Osteocyte (in vitro differentiated cells): ENCODE results near the gene SLC6A20. TPM values are rescaled to one million over a fixed set of nuclear protein-coding genes. Genes with fewer than 3 reads are reported as not detected.

ENCODE experiments used
- DNase-seq: peaks from one replicate; pipeline ENCODE4 v3.0.0; 2021; ENCODE audit warnings: mixed read lengths; ENCODE audit not compliant: unreplicated experiment; ENCODE audit errors: extremely low spot score
- H3K27ac Mint-ChIP-seq: one replicate; pipeline ENCODE4 v1.8.0; 2021; ENCODE audit warnings: mild to moderate bottlenecking, mixed read lengths; ENCODE audit not compliant: unreplicated experiment
- H3K27me3 Mint-ChIP-seq: one replicate; pipeline ENCODE4 v1.8.0; 2021; ENCODE audit warnings: mixed read lengths; ENCODE audit not compliant: unreplicated experiment
- H3K36me3 Mint-ChIP-seq: one replicate; pipeline ENCODE4 v1.8.0; 2021; ENCODE audit warnings: mixed read lengths; ENCODE audit not compliant: unreplicated experiment
- H3K4me1 Mint-ChIP-seq: one replicate; pipeline ENCODE4 v1.8.0; 2021; ENCODE audit warnings: mixed read lengths; ENCODE audit not compliant: unreplicated experiment
- H3K4me3 Mint-ChIP-seq: one replicate; pipeline ENCODE4 v1.8.0; 2021; ENCODE audit warnings: mild to moderate bottlenecking, moderate library complexity, mixed read lengths; ENCODE audit not compliant: unreplicated experiment
- H3K9me3 Mint-ChIP-seq: one replicate; pipeline ENCODE4 v1.8.0; 2021; ENCODE audit warnings: mixed read lengths; ENCODE audit not compliant: unreplicated experiment
- long read RNA-seq: library from polyadenylated mRNA; unstranded; transcript quantifications from one replicate; pipeline ENCODE4 v2.0.0, GENCODE V29; 2021
- total RNA-seq: library from RNA; stranded (reverse); gene quantifications from 2 replicates; pipeline ENCODE4 v1.2.1, GENCODE V29; 2021
- TF ChIP-seq, protein P1 (sequence below): fragments of 200-600 bp; sonication (generic); IDR thresholded peaks from 2 replicates; pipeline ENCODE4 v1.5.0; 2021; ENCODE audit warnings: antibody characterized with exemption, mild to moderate bottlenecking, moderate library complexity

The SLC6A20 gene, protein sequence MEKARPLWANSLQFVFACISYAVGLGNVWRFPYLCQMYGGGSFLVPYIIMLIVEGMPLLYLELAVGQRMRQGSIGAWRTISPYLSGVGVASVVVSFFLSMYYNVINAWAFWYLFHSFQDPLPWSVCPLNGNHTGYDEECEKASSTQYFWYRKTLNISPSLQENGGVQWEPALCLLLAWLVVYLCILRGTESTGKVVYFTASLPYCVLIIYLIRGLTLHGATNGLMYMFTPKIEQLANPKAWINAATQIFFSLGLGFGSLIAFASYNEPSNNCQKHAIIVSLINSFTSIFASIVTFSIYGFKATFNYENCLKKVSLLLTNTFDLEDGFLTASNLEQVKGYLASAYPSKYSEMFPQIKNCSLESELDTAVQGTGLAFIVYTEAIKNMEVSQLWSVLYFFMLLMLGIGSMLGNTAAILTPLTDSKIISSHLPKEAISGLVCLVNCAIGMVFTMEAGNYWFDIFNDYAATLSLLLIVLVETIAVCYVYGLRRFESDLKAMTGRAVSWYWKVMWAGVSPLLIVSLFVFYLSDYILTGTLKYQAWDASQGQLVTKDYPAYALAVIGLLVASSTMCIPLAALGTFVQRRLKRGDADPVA
- total RNA-seq, result not detected in 2 replicates
- long read RNA-seq, result 0 reads

GRCh38 chr3:45795882-45796765 is at the start of gene SLC6A20:
Gene SLC6A20 (minus strand): TSS chr3:45796536. CDS start chr3:45796419, 117 bp downstream.
- H3K4me3 Mint-ChIP-seq, result peak within 1 kb of the TSS; percentile 54
- no peaks in the 10 kb centered on the region for H3K36me3 Mint-ChIP-seq
- H3K27ac Mint-ChIP-seq, result no peak within 1 kb of the TSS
- H3K4me1 Mint-ChIP-seq, result peaks cover 9% of the 10 kb centered on the region
- no peaks in the 10 kb centered on the region for H3K9me3 Mint-ChIP-seq
- TF ChIP-seq, protein P1, sequence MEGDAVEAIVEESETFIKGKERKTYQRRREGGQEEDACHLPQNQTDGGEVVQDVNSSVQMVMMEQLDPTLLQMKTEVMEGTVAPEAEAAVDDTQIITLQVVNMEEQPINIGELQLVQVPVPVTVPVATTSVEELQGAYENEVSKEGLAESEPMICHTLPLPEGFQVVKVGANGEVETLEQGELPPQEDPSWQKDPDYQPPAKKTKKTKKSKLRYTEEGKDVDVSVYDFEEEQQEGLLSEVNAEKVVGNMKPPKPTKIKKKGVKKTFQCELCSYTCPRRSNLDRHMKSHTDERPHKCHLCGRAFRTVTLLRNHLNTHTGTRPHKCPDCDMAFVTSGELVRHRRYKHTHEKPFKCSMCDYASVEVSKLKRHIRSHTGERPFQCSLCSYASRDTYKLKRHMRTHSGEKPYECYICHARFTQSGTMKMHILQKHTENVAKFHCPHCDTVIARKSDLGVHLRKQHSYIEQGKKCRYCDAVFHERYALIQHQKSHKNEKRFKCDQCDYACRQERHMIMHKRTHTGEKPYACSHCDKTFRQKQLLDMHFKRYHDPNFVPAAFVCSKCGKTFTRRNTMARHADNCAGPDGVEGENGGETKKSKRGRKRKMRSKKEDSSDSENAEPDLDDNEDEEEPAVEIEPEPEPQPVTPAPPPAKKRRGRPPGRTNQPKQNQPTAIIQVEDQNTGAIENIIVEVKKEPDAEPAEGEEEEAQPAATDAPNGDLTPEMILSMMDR, result no peak
- peak; percentile 81 for DNase-seq
- peaks cover 81% of the 10 kb centered on the region for H3K27me3 Mint-ChIP-seq

- Mint-ChIP-seq H3K27ac (no peak overlapping the region), H3K4me3 (no peak overlapping the region), H3K4me1 (peaks cover 13% of the 10 kb centered on the region), H3K27me3 (peaks cover 49% of the 10 kb centered on the region), H3K36me3 (no peaks in the 10 kb centered on the region), H3K9me3 (no peaks in the 10 kb centered on the region)
- no peak for DNase-seq
- TF ChIP-seq, protein P1, result no peak
These were observed 48.3 kb upstream of the SLC6A20 start for GRCh38 chr3:45844616-45845015.

GRCh38 chr3:45842851-45843625 is 46.7 kb upstream of the SLC6A20 start:
- Mint-ChIP-seq H3K27ac (no peak overlapping the region), H3K27me3 (peaks cover 38% of the 10 kb centered on the region), H3K4me1 (peaks cover 13% of the 10 kb centered on the region), H3K9me3 (no peaks in the 10 kb centered on the region), H3K36me3 (no peaks in the 10 kb centered on the region), H3K4me3 (peak overlapping the region; percentile 96)
- DNase-seq, result no peak
- TF ChIP-seq, protein P1, result no peak

DNA sequence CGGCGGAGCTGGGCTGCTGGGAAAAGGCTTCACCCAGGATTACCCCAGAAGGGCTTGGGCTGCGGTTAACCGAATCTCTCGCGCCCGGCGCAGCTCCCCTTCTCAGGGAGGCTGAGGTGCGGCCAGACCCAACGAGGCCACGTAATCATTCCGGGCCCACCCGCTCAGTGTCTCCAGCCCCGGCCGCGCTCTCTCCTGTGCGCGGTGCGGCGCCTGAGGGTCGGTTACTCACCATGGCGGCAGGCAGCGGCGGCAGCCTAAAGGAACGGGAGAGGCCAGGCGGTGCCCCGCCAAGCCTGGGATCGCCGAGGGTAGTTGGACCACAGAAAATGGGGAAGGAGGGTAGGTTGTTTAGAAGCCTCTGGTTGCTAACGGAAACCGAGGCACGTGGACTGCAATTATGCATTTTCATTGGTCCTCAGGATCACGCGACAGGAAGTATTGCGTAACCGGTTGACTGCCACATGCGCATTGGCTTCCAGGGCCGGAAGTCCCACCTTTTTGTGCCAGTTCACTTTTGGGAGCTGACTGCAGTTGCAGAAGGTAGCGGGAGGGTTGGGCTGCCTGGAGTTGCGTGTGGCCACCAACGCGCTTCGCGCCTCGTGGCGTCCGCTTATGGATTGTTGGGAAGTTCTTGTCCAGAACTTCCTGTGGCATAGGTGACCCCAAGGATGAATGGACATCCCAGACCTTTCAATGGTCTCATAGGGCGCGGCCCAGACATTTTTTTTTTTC is 45.6 kb upstream of the SLC6A20 start, which contains the start of gene LZTFL1:
Gene LZTFL1 (minus strand): TSS at position 363 of the 735 bp plus-strand sequence. CDS start 128 bp downstream, at position 235.
- Mint-ChIP-seq H3K4me1 (peaks cover 13% of the 10 kb centered on the region), H3K9me3 (no peaks in the 10 kb centered on the region), H3K27ac (peak within 1 kb of the TSS; percentile 97), H3K36me3 (peaks cover 3% of the 10 kb centered on the region), H3K4me3 (peak within 1 kb of the TSS; percentile 96), H3K27me3 (peaks cover 28% of the 10 kb centered on the region)
- peak; percentile 95 for DNase-seq
- TF ChIP-seq, protein P1, result no peak
